SK-N-SH (cell line): ENCODE measurements around the gene PER3. TPM values are rescaled to one million over a fixed set of nuclear protein-coding genes. Genes with fewer than 3 reads are reported as not detected.

Experiments
- CTCF ChIA-PET: fragments of 300-600, 350-600 bp; formaldehyde crosslinking; extraction: SDS; loops from one replicate; lab custom pipeline; 2021; lab: Yijun Ruan, JAX
- POLR2A ChIA-PET: fragments of 350-600 bp; sonication (Branson Sonifier 250); formaldehyde crosslinking; extraction: SDS; loops from one replicate; lab custom pipeline; 2020; ENCODE audit warnings: antibody characterized with exemption, inconsistent platforms; lab: Yijun Ruan, JAX
- DNase-seq: peaks from one replicate; pipeline ENCODE4 v3.0.0; 2012
- H2AFZ ChIP-seq: fragments of 200-600 bp; sonication (generic); 2 replicates; pipeline ENCODE4 v1.8.1; 2016; ENCODE audit warnings: antibody characterized with exemption, mild to moderate bottlenecking, low read depth
- H3F3A ChIP-seq: fragments of 200-600 bp; sonication (generic); replicated peaks from 2 replicates; pipeline ENCODE3; 2016; ENCODE audit warnings: antibody characterized with exemption, mild to moderate bottlenecking; ENCODE audit not compliant: insufficient read depth
- H3K27ac ChIP-seq, 2 experiments: fragments of 200-500 bp in 1 of 2; fragments of 200-600 bp in 1 of 2; sonication (Bioruptor generic) in 1 of 2; sonication (generic), shearing (Covaris generic) in 1 of 2; 2 replicates each; pipeline versions ENCODE4 v1.5.1 to v1.6.1; 2014 to 2016; ENCODE audit warnings: low read depth in 2 of 2, inconsistent platforms in 1 of 2, low read length in 1 of 2, mild to moderate bottlenecking in 1 of 2, mixed read lengths in 1 of 2
- H3K27me3 ChIP-seq: fragments of 200-600 bp; sonication (generic), shearing (Covaris generic); 2 replicates; pipeline ENCODE4 v1.6.1; 2016; ENCODE audit warnings: mixed run types; ENCODE audit not compliant: insufficient read depth
- H3K36me3 ChIP-seq, 2 experiments: fragments of 200-500 bp in 1 of 2; fragments of 200-600 bp in 1 of 2; sonication (Bioruptor generic) in 1 of 2; sonication (generic) in 1 of 2; replicated peaks in 1 of 2; 2 replicates each; pipeline versions ENCODE3 to v1.5.1; 2014 to 2016; ENCODE audit warnings: low read length in 1 of 2, mild to moderate bottlenecking in 1 of 2; ENCODE audit not compliant: insufficient read depth in 2 of 2, control insufficient read depth in 1 of 2
- H3K4me1 ChIP-seq, 2 experiments: fragments of 200-500 bp in 1 of 2; fragments of 200-600 bp in 1 of 2; sonication (Bioruptor generic) in 1 of 2; sonication (generic), shearing (Covaris generic) in 1 of 2; 2 replicates each; pipeline versions ENCODE4 v1.5.1 to v1.6.1; 2014 to 2016; ENCODE audit warnings: low read depth in 1 of 2, low read length in 1 of 2, mixed run types in 1 of 2; ENCODE audit not compliant: insufficient read depth in 2 of 2, control insufficient read depth in 1 of 2
- H3K4me2 ChIP-seq: fragments of 200-600 bp; sonication (generic), shearing (Covaris generic); 2 replicates; pipeline ENCODE4 v1.6.1; 2017; ENCODE audit warnings: mixed run types
- H3K4me3 ChIP-seq, 2 experiments: fragments of 200-500 bp in 1 of 2; fragments of 200-600 bp in 1 of 2; sonication (Bioruptor generic) in 1 of 2; sonication (generic), shearing (Covaris generic) in 1 of 2; 2 replicates each; pipeline versions ENCODE4 v1.5.1 to v1.8.1; 2014 to 2016; ENCODE audit warnings: low read depth in 2 of 2, inconsistent platforms in 1 of 2, low read length in 1 of 2, mild to moderate bottlenecking in 1 of 2, mixed read lengths in 1 of 2, moderate library complexity in 1 of 2
- H3K79me2 ChIP-seq: fragments of 200-600 bp; sonication (generic); 2 replicates; pipeline ENCODE4 v1.8.1; 2017; ENCODE audit warnings: mild to moderate bottlenecking; ENCODE audit not compliant: insufficient read depth
- H3K9ac ChIP-seq: fragments of 200-600 bp; sonication (generic); 2 replicates; pipeline ENCODE4 v1.6.1; 2017; ENCODE audit warnings: mixed run types
- H3K9me2 ChIP-seq: fragments of 200-600 bp; sonication (generic); 2 replicates; pipeline ENCODE4 v1.6.1; 2017; ENCODE audit warnings: mixed run types
- H3K9me3 ChIP-seq: fragments of 200-600 bp; sonication (generic); 2 replicates; pipeline ENCODE4 v1.6.1; 2017; ENCODE audit warnings: mixed run types, mild to moderate bottlenecking, moderate library complexity
- H4K20me1 ChIP-seq: fragments of 200-600 bp; sonication (generic); 2 replicates; pipeline ENCODE4 v1.6.1; 2017; ENCODE audit warnings: mild to moderate bottlenecking, mixed run types; ENCODE audit not compliant: insufficient read depth
- CHD2 ChIP-seq: fragments of 150-350 bp; IDR thresholded peaks from 2 replicates; pipeline ENCODE4 v1.6.1; 2018; ENCODE audit warnings: low read length; ENCODE audit not compliant: partially characterized antibody
- ELF1 ChIP-seq: IDR thresholded peaks from 2 replicates; pipeline ENCODE4 v1.4.0; 2012
- EP300 ChIP-seq, 2 experiments: IDR thresholded peaks; 2 replicates each; pipeline versions ENCODE4 v1.4.0 to v1.6.1; 2012; ENCODE audit warnings: borderline replicate concordance in 1 of 2, low read depth in 1 of 2, low read length in 1 of 2
- FOXJ3 ChIP-seq: sonication (generic); formaldehyde crosslinking; IDR thresholded peaks from 2 replicates; pipeline ENCODE4 v1.5.1; 2020; ENCODE audit warnings: mild to moderate bottlenecking, missing genetic modification reagents
- FOXM1 ChIP-seq: IDR thresholded peaks from 2 replicates; pipeline ENCODE4 v1.4.0; 2012; ENCODE audit warnings: low read depth, mild to moderate bottlenecking
- GABPA ChIP-seq: IDR thresholded peaks from 2 replicates; pipeline ENCODE4 v1.4.0; 2012; ENCODE audit warnings: low read depth, mild to moderate bottlenecking
- JUND ChIP-seq: IDR thresholded peaks from 2 replicates; pipeline ENCODE4 v1.4.0; 2012
- MEF2A ChIP-seq: IDR thresholded peaks from 2 replicates; pipeline ENCODE4 v1.4.0; 2012; ENCODE audit warnings: low read depth, borderline replicate concordance
- MXI1 ChIP-seq: IDR thresholded peaks from 2 replicates; pipeline ENCODE4 v1.6.1; 2012; ENCODE audit warnings: mild to moderate bottlenecking, low read depth, low read length, improper control_type of control experiment
- RAD21 ChIP-seq: IDR thresholded peaks from 2 replicates; pipeline ENCODE4 v1.6.1; 2012; ENCODE audit warnings: mild to moderate bottlenecking, low read length
- RFX5 ChIP-seq: IDR thresholded peaks from 2 replicates; pipeline ENCODE4 v1.6.1; 2012; ENCODE audit warnings: mild to moderate bottlenecking, improper control_type of control experiment, low read length
- RXRA ChIP-seq: IDR thresholded peaks from 2 replicates; pipeline ENCODE4 v1.4.0; 2012; ENCODE audit warnings: low read depth, mild to moderate bottlenecking, borderline replicate concordance
- SIN3A ChIP-seq: IDR thresholded peaks from 2 replicates; pipeline ENCODE4 v1.6.1; 2012; ENCODE audit warnings: low read depth, mild to moderate bottlenecking, low read length, moderate library complexity, borderline replicate concordance
- SMC3 ChIP-seq: IDR thresholded peaks from 2 replicates; pipeline ENCODE4 v1.6.1; 2012; ENCODE audit warnings: low read depth, low read length, improper control_type of control experiment
- TEAD4 ChIP-seq: IDR thresholded peaks from 2 replicates; pipeline ENCODE4 v1.4.0; 2012; ENCODE audit warnings: mild to moderate bottlenecking, borderline replicate concordance; ENCODE audit not compliant: insufficient read depth
- YY1 ChIP-seq: IDR thresholded peaks from 2 replicates; pipeline ENCODE4 v1.4.0; 2012; ENCODE audit warnings: low read depth, mild to moderate bottlenecking
- WGBS: methylation state at CpG from one replicate; pipeline ENCODE4 v1.1.6; 2017; ENCODE audit warnings: low lambda C conversion rate; 5-methylcytosine and 5-hydroxymethylcytosine counted together
- polyA plus RNA-seq, 3 experiments: library from polyadenylated mRNA; depleted of rRNA; stranded (reverse); fragments of >200 nt; gene quantifications; 2 replicates each; pipeline ENCODE4 v1.2.3, GENCODE V29; 2012
- TF ChIP-seq, protein P1 (sequence below): IDR thresholded peaks from 2 replicates; pipeline ENCODE4 v1.4.0; 2012; ENCODE audit warnings: low read depth
- TF ChIP-seq, protein P2 (sequence below): IDR thresholded peaks from 2 replicates; pipeline ENCODE4 v1.4.0; 2012; ENCODE audit warnings: low read depth, borderline replicate concordance
- TF ChIP-seq, protein P3 (sequence below): IDR thresholded peaks from 2 replicates; pipeline ENCODE4 v1.4.0; 2012; ENCODE audit warnings: low read depth, borderline replicate concordance
- TF ChIP-seq, protein P4 (sequence below): IDR thresholded peaks from 2 replicates; pipeline ENCODE4 v1.6.1; 2012; ENCODE audit warnings: mild to moderate bottlenecking, low read depth, low read length, moderate library complexity

The PER3 gene
- polyA plus RNA-seq, 1 of the 3 experiments (the other 2 are of a cell fraction), result 6.0 TPM

DNA sequence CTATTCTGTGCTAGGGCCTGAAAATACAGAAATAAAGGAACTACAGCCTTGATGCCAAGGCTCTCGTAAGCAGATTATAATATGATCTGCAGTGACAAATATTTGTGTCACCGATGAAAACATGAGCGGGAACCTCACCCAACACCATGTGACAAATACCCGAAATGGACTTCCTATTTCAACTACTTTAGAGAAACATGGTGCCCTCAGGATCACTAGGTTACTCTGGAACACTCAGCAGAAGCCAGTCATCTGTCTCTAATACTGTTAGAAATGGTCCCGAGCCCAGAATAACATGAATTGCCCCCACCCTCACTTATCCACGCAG, 13.5 kb upstream of the PER3 start:
- H3K4me3 ChIP-seq, result peak overlapping the region; percentile 67 to 98
- H4K20me1 ChIP-seq, result peaks cover 25% of the 10 kb centered on the region
- no peaks in the 10 kb centered on the region for H3K9me3 ChIP-seq
- peak overlapping the region; percentile 87 for H3K4me2 ChIP-seq
- WGBS, result 6% methylated on average over 6 of the region's 6 CpGs
- POLR2A ChIA-PET, result interaction anchor here (0.6 to 1.4 kb wide), 4 partner anchors 53 to 103 kb away, joined by 3 to 7 read pairs (median 4); no protein-coding TSS in a partner anchor
- peaks cover under 1% of the 10 kb centered on the region for H3F3A ChIP-seq
- CTCF ChIA-PET, result interaction anchor here (1.6 to 14.6 kb wide), 3 partner anchors 18 to 103 kb away, joined by 3 to 139 read pairs (median 112); no protein-coding TSS in a partner anchor
- H3K27me3 ChIP-seq, result no peaks in the 10 kb centered on the region
- H3K4me1 ChIP-seq, result peaks cover 5 to 19% of the 10 kb centered on the region in 2 experiments; a peak in 3 of 4 replicates
- no peaks in the 10 kb centered on the region for H3K9me2 ChIP-seq
- TF ChIP-seq SMC3, result no peak
- no peak for TF ChIP-seq GABPA
- TF ChIP-seq, protein P1, sequence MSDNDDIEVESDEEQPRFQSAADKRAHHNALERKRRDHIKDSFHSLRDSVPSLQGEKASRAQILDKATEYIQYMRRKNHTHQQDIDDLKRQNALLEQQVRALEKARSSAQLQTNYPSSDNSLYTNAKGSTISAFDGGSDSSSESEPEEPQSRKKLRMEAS, result no peak
- TF ChIP-seq MEF2A, result no peak
- TF ChIP-seq, protein P2, sequence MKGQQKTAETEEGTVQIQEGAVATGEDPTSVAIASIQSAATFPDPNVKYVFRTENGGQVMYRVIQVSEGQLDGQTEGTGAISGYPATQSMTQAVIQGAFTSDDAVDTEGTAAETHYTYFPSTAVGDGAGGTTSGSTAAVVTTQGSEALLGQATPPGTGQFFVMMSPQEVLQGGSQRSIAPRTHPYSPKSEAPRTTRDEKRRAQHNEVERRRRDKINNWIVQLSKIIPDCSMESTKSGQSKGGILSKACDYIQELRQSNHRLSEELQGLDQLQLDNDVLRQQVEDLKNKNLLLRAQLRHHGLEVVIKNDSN, result no peak
- no peak for TF ChIP-seq TEAD4
- no peak for TF ChIP-seq FOXM1
- no peak for TF ChIP-seq SIN3A
- no peak for TF ChIP-seq ELF1
- TF ChIP-seq EP300 (IDR thresholded peaks at IDR 0.05; ENCODE audit: borderline replicate concordance in 1 of 2, low read depth in 1 of 2, low read length in 1 of 2), result no peak
- no peak for TF ChIP-seq MXI1
- TF ChIP-seq JUND, result no peak
- TF ChIP-seq, protein P3, sequence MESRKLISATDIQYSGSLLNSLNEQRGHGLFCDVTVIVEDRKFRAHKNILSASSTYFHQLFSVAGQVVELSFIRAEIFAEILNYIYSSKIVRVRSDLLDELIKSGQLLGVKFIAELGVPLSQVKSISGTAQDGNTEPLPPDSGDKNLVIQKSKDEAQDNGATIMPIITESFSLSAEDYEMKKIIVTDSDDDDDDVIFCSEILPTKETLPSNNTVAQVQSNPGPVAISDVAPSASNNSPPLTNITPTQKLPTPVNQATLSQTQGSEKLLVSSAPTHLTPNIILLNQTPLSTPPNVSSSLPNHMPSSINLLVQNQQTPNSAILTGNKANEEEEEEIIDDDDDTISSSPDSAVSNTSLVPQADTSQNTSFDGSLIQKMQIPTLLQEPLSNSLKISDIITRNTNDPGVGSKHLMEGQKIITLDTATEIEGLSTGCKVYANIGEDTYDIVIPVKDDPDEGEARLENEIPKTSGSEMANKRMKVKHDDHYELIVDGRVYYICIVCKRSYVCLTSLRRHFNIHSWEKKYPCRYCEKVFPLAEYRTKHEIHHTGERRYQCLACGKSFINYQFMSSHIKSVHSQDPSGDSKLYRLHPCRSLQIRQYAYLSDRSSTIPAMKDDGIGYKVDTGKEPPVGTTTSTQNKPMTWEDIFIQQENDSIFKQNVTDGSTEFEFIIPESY, result no peak
- TF ChIP-seq YY1, result no peak
- no peak for TF ChIP-seq FOXJ3 (CRISPR knock-in tag)
- no peak for TF ChIP-seq CHD2
- TF ChIP-seq RXRA, result no peak
- no peak for TF ChIP-seq RAD21
- TF ChIP-seq, protein P4, sequence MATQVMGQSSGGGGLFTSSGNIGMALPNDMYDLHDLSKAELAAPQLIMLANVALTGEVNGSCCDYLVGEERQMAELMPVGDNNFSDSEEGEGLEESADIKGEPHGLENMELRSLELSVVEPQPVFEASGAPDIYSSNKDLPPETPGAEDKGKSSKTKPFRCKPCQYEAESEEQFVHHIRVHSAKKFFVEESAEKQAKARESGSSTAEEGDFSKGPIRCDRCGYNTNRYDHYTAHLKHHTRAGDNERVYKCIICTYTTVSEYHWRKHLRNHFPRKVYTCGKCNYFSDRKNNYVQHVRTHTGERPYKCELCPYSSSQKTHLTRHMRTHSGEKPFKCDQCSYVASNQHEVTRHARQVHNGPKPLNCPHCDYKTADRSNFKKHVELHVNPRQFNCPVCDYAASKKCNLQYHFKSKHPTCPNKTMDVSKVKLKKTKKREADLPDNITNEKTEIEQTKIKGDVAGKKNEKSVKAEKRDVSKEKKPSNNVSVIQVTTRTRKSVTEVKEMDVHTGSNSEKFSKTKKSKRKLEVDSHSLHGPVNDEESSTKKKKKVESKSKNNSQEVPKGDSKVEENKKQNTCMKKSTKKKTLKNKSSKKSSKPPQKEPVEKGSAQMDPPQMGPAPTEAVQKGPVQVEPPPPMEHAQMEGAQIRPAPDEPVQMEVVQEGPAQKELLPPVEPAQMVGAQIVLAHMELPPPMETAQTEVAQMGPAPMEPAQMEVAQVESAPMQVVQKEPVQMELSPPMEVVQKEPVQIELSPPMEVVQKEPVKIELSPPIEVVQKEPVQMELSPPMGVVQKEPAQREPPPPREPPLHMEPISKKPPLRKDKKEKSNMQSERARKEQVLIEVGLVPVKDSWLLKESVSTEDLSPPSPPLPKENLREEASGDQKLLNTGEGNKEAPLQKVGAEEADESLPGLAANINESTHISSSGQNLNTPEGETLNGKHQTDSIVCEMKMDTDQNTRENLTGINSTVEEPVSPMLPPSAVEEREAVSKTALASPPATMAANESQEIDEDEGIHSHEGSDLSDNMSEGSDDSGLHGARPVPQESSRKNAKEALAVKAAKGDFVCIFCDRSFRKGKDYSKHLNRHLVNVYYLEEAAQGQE, result no peak
- TF ChIP-seq RFX5, result no peak
- peaks cover 44% of the 10 kb centered on the region for H3K79me2 ChIP-seq
- no peak for DNase-seq
- H3K27ac ChIP-seq, result peak overlapping the region; percentile 51 to 78; a peak in 3 of 4 replicates
- H2AFZ ChIP-seq, result peak overlapping the region; percentile 97
- peaks cover 22 to 23% of the 10 kb centered on the region in 2 experiments for H3K36me3 ChIP-seq
- H3K9ac ChIP-seq, result peak overlapping the region; percentile 85; the same call in 1 of the 2 replicates
